H4 (cell line): ENCODE data around the gene MYH2. TPM values are rescaled to one million over a fixed set of nuclear protein-coding genes. Genes with fewer than 3 reads are reported as not detected.
A peak's percentile ranks its signal among the peaks of the same experiment; 100 is the strongest.

Experiments used
- DNase-seq: peaks from one replicate; pipeline ENCODE4 v3.0.0-alpha.2; 2015; ENCODE audit warnings: low spot score
- total RNA-seq: library from RNA; depleted of rRNA; stranded (reverse); fragments of >200 nt; shearing (Covaris generic); gene quantifications from 2 replicates; pipeline ENCODE4 v1.2.3, GENCODE V29; 2014; rRNA removed

MYH2 gene
- total RNA-seq, 1 experiment from 2014 or later: not detected

- no peak for DNase-seq
Measured at GRCh38 chr17:10516638-10517037, 32.8 kb downstream of the MYH2 start.

- DNase-seq: no peak
Measured at GRCh38 chr17:10516065-10516464, 33.4 kb downstream of the MYH2 start.

GRCh38 chr17:10513299-10514067 lies 36.0 kb downstream of the MYH2 start:
- peak; percentile 40 for DNase-seq

- no peak for DNase-seq
Measured at GRCh38 chr17:10512856-10513255, 36.6 kb downstream of the MYH2 start.

- DNase-seq: no peak
Measured at GRCh38 chr17:10499950-10500349, 49.5 kb downstream of the MYH2 start.

GRCh38 chr17:10492004-10492403 lies 57.5 kb downstream of the MYH2 start:
- DNase-seq: no peak

GRCh38 chr17:10482252-10482651 lies 67.2 kb downstream of the MYH2 start:
- DNase-seq: no peak

GRCh38 chr17:10477701-10478100 lies 71.8 kb downstream of the MYH2 start:
- no peak for DNase-seq

GRCh38 chr17:10474536-10474935 lies 74.9 kb downstream of the MYH2 start:
- no peak for DNase-seq

GRCh38 chr17:10471858-10472257 lies 77.6 kb downstream of the MYH2 start:
- DNase-seq: no peak

Other genes with a start within 250 kb of the MYH2 start
- not detected in 2 replicates for gene MYH13, start 176.7 kb downstream of the MYH2 start, total RNA-seq
- 0.15 and 0.18 TPM in 2 replicates for gene MYH8, start 127.7 kb downstream of the MYH2 start, total RNA-seq
- gene MYH4, start 80.1 kb downstream of the MYH2 start, total RNA-seq: not detected in 2 replicates
- gene MYH1, start 31.1 kb downstream of the MYH2 start, total RNA-seq: not detected in 2 replicates
- gene MYH3, start 107.7 kb upstream of the MYH2 start, total RNA-seq: 0.04 TPM in 1 of 2 replicates, not detected in the other
- gene SCO1, start 147.9 kb upstream of the MYH2 start, total RNA-seq: 24.7 and 27.6 TPM in 2 replicates
- 8.5 and 8.8 TPM in 2 replicates for gene ADPRM, start 147.9 kb upstream of the MYH2 start, total RNA-seq
- not detected in 2 replicates for gene TMEM220, start 180.4 kb upstream of the MYH2 start, total RNA-seq